IMR-90 (cell line): ENCODE data around the gene LHPP. TPM values are rescaled to one million over a fixed set of nuclear protein-coding genes. Genes with fewer than 3 reads are reported as not detected.

ENCODE experiments used
- ATAC-seq: fragments of 200-7000 bp; cut with Tn5 transposase; 2 replicates; pipeline ENCODE4 v1.9.1; 2020; ENCODE audit warnings: low read depth, mild to moderate bottlenecking, moderate library complexity
- BruUV-seq: library from RNA; stranded (reverse); fragments of 400-500 nt; replicated peaks from 2 replicates; lab custom pipeline; 2021; lab: Mats Ljungman, UMichigan
- CTCF ChIA-PET: fragments of 300-600 bp; formaldehyde crosslinking; extraction: SDS; loops from one replicate; lab custom pipeline; 2021; ENCODE audit warnings: antibody characterized with exemption; lab: Yijun Ruan, JAX
- POLR2A ChIA-PET: fragments of 300-600 bp; sonication (Branson Sonifier 250); formaldehyde crosslinking; loops from one replicate; lab custom pipeline; 2022; ENCODE audit warnings: antibody characterized with exemption; ENCODE audit not compliant: unreplicated experiment; lab: Charles Lee
- DNase-seq: peaks from one replicate; pipeline ENCODE4 v3.0.0; 2013
- H2AFZ ChIP-seq: replicated peaks from 2 replicates; pipeline ENCODE3; 2013; ENCODE audit warnings: low read length, mild to moderate bottlenecking; ENCODE audit not compliant: poor library complexity
- H2AK5ac ChIP-seq: 2 replicates; pipeline ENCODE4 v1.6.1; 2013; ENCODE audit warnings: low read depth, low read length, inconsistent platforms
- H2AK9ac ChIP-seq: replicated peaks from 2 replicates; pipeline ENCODE3; 2013; ENCODE audit warnings: mild to moderate bottlenecking, low read depth, low read length, moderate library complexity; ENCODE audit not compliant: poor library complexity
- H2BK120ac ChIP-seq: 2 replicates; pipeline ENCODE4 v1.6.1; 2013; ENCODE audit warnings: low read depth, low read length, inconsistent platforms
- H2BK15ac ChIP-seq: 3 replicates; pipeline ENCODE4 v1.6.1; 2013; ENCODE audit warnings: low read depth, low read length, inconsistent platforms
- H2BK20ac ChIP-seq: 2 replicates; pipeline ENCODE4 v1.6.1; 2013; ENCODE audit warnings: low read depth, mild to moderate bottlenecking, inconsistent platforms, low read length, moderate library complexity
- H2BK5ac ChIP-seq: 2 replicates; pipeline ENCODE4 v1.6.1; 2013; ENCODE audit warnings: mild to moderate bottlenecking, low read depth, low read length, inconsistent platforms; ENCODE audit not compliant: poor library complexity, severe bottlenecking
- H3K14ac ChIP-seq: replicated peaks from 2 replicates; pipeline ENCODE4 v1.6.1; 2013; ENCODE audit warnings: low read depth, low read length, inconsistent platforms
- H3K18ac ChIP-seq: 2 replicates; pipeline ENCODE4 v1.6.1; 2013; ENCODE audit warnings: low read depth, low read length, control low read depth
- H3K23ac ChIP-seq: 2 replicates; pipeline ENCODE4 v1.6.1; 2013; ENCODE audit warnings: low read depth, low read length, inconsistent platforms
- H3K27ac ChIP-seq: 2 replicates; pipeline ENCODE4 v1.5.1; 2013; ENCODE audit warnings: mild to moderate bottlenecking, control low read depth, low read length; ENCODE audit not compliant: insufficient read depth
- H3K27me3 ChIP-seq: 2 replicates; pipeline ENCODE4 v1.6.1; 2013; ENCODE audit warnings: low read length; ENCODE audit not compliant: control insufficient read depth, insufficient read depth
- H3K36me3 ChIP-seq: 2 replicates; pipeline ENCODE4 v1.6.1; 2013; ENCODE audit warnings: low read length, mixed read lengths; ENCODE audit not compliant: control insufficient read depth, insufficient read depth
- H3K4ac ChIP-seq: 2 replicates; pipeline ENCODE4 v1.6.1; 2013; ENCODE audit warnings: low read depth, low read length, inconsistent platforms
- H3K4me1 ChIP-seq: 2 replicates; pipeline ENCODE4 v1.6.1; 2013; ENCODE audit warnings: low read length, mixed read lengths; ENCODE audit not compliant: control insufficient read depth, insufficient read depth
- H3K4me2 ChIP-seq: 2 replicates; pipeline ENCODE4 v1.6.1; 2013; ENCODE audit warnings: low read depth, mild to moderate bottlenecking, control low read depth, low read length, moderate library complexity
- H3K4me3 ChIP-seq: 2 replicates; pipeline ENCODE4 v1.5.1; 2013; ENCODE audit warnings: low read depth, mild to moderate bottlenecking, control low read depth, low read length, moderate library complexity; ENCODE audit not compliant: insufficient read depth
- H3K56ac ChIP-seq: 2 replicates; pipeline ENCODE4 v1.6.1; 2013; ENCODE audit warnings: low read length, inconsistent platforms; ENCODE audit not compliant: insufficient read depth; ENCODE audit errors: extremely low read depth
- H3K79me1 ChIP-seq, 2 experiments: 2 replicates each; pipeline ENCODE4 v1.6.1; 2013; ENCODE audit warnings: low read length in 2 of 2, inconsistent platforms in 1 of 2, low read depth in 1 of 2
- H3K9ac ChIP-seq: 2 replicates; pipeline ENCODE4 v1.6.1; 2013; ENCODE audit warnings: low read depth, low read length, control low read depth
- H3K9me1 ChIP-seq: 2 replicates; pipeline ENCODE4 v1.6.1; 2013; ENCODE audit warnings: low read length, inconsistent platforms; ENCODE audit not compliant: insufficient read depth
- H3K9me3 ChIP-seq: 2 replicates; pipeline ENCODE4 v1.6.1; 2013; ENCODE audit warnings: low read length; ENCODE audit not compliant: control insufficient read depth, insufficient read depth
- H4K20me1 ChIP-seq: 2 replicates; pipeline ENCODE4 v1.6.1; 2013; ENCODE audit warnings: low read length, inconsistent platforms; ENCODE audit not compliant: insufficient read depth
- H4K5ac ChIP-seq: 2 replicates; pipeline ENCODE4 v1.6.1; 2013; ENCODE audit warnings: mild to moderate bottlenecking, low read depth, low read length, control low read depth
- H4K8ac ChIP-seq, 2 experiments: 2 replicates each; pipeline ENCODE4 v1.6.1; 2013; ENCODE audit warnings: low read depth in 2 of 2, low read length in 2 of 2, control low read depth in 1 of 2, inconsistent platforms in 1 of 2
- H4K91ac ChIP-seq: 2 replicates; pipeline ENCODE4 v1.6.1; 2013; ENCODE audit warnings: low read depth, low read length, inconsistent platforms; ENCODE audit not compliant: insufficient read depth
- FOS ChIP-seq: fragments of 150-350 bp; IDR thresholded peaks from 2 replicates; pipeline ENCODE4 v1.6.1; 2016; ENCODE audit warnings: low read depth, low read length
- MXI1 ChIP-seq: IDR thresholded peaks from 2 replicates; pipeline ENCODE4 v1.6.1; 2012; ENCODE audit warnings: low read depth, mild to moderate bottlenecking, low read length, moderate library complexity, borderline replicate concordance
- POLR2A ChIP-seq: IDR thresholded peaks from 2 replicates; pipeline ENCODE4 v1.6.1; 2012; ENCODE audit warnings: mild to moderate bottlenecking, low read depth, low read length
- RAD21 ChIP-seq: IDR thresholded peaks from 2 replicates; pipeline ENCODE4 v1.6.1; 2012; ENCODE audit warnings: low read length, improper control_type of control experiment
- WGBS, 2 experiments: methylation state at CpG; one replicate each; pipeline versions ENCODE4 v1.1.5 to v1.1.7; 2013; ENCODE audit warnings: missing lambda C conversion rate in 2 of 2; ENCODE audit not compliant: insufficient read length in 1 of 2; ENCODE audit errors: extremely low coverage in 2 of 2; 5-methylcytosine and 5-hydroxymethylcytosine counted together
- dilution Hi-C: fragments of 300-500 bp; cut with HindIII; formaldehyde crosslinking; loops from one replicate; pipeline ENCODE4 v1.14.3; 2018; ENCODE audit warnings: low sequenced_read_pairs; ENCODE audit not compliant: unreplicated experiment
- in situ Hi-C: fragments of 300-500 bp; cut with MboI; formaldehyde crosslinking; loops from 3 replicates; pipeline ENCODE4 v1.14.3; 2019; ENCODE audit warnings: low sequenced_read_pairs, inconsistent platforms, mixed read lengths
- intact Hi-C: fragments of 100-400 bp; cut with micrococcal nuclease; formaldehyde crosslinking; loops from 2 replicates; pipeline ENCODE4 v1.10.0; 2022
- polyA plus RNA-seq, 3 experiments: library from polyadenylated mRNA; depleted of rRNA; stranded (reverse); fragments of >200 nt; gene quantifications; 2 replicates each; pipeline ENCODE4 v1.2.3, GENCODE V29; 2012; ENCODE audit warnings: low replicate concordance in 1 of 3
- total RNA-seq: library from RNA; depleted of rRNA; stranded (reverse); fragments of >200 nt; gene quantifications from 2 replicates; pipeline ENCODE4 v1.2.3, GENCODE V29; 2012
- TF ChIP-seq, protein P1 (sequence below): fragments of 150-350 bp; IDR thresholded peaks from 2 replicates; pipeline ENCODE4 v1.6.1; 2016; ENCODE audit warnings: low read depth, mild to moderate bottlenecking, low read length, moderate library complexity, borderline replicate concordance

Gene LHPP
- total and polyA plus RNA-seq, 2 of the 4 experiments (the other 2 are of a cell fraction), result 2.7 to 8.3 TPM

DNA sequence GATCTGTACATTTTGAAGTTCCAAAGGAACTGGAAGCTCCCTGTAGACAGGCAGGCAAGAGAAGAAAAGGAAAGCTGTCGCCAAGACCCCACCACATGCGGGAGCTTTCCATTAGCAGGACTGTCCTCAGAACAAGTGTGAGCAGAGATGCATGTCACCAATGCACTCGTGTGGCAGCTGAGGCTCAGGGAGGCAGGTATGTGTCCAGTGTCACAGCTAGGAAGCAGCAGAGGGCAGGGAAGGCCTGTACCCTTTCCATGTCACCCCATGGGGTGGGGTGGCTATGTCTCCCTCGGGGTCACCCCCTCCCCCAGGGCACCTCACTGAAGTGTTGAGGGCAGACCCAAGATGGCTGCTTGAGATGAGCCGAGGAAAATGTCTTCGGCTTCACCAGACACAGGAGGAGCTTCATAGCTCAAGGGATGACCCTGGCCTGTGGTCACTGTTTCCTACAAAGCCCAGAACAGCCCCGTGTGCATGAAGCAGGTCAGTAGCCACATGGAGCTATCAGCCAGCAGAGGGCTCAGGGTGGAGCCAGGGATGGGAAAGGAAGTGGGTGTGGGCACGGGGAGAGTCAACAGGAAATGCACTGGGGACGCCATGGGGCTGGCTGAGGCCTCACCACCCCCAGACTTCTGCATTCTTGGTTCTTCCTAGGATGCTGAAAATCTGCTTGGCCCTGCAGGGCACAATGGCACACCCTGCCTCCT lies 186.0 kb downstream of the LHPP start:
- Histone ChIP-seq H2AFZ (peak overlapping the region; percentile 82), H2BK20ac (no peak overlapping the region), H3K27me3 (no peaks in the 10 kb centered on the region), H2BK5ac (peak overlapping the region; percentile 28), H2BK120ac (0 out of 2 replicates have a peak overlapping the region, but pooled peaks have one; percentile 14), H3K9ac (no peak overlapping the region), H3K36me3 (no peaks in the 10 kb centered on the region), H3K4me1 (peaks cover 27% of the 10 kb centered on the region), H3K27ac (no peak overlapping the region), H2AK9ac (peak overlapping the region; percentile 57), H4K8ac (peak overlapping the region in 1 of 2 experiments; percentile 79; a peak in 3 of 4 replicates), H4K91ac (peak overlapping the region; percentile 47; the same call in 1 of the 2 replicates), H3K9me1 (peaks cover 33% of the 10 kb centered on the region), H3K79me1 (peaks cover 20 to 30% of the 10 kb centered on the region in 2 experiments; a peak in 3 of 4 replicates), H3K4ac (peak overlapping the region; percentile 64), H3K14ac (peak overlapping the region; percentile 36), H4K5ac (peak overlapping the region; percentile 24; the same call in 1 of the 2 replicates), H4K20me1 (no peaks in the 10 kb centered on the region; the same call in 1 of the 2 replicates), H3K9me3 (no peaks in the 10 kb centered on the region), H3K18ac (no peak overlapping the region), H3K4me2 (no peak overlapping the region), H2AK5ac (peak overlapping the region; percentile 91), H3K56ac (no peak overlapping the region), H3K23ac (0 out of 2 replicates have a peak overlapping the region, but pooled peaks have one; percentile 33), H3K4me3 (no peak overlapping the region), H2BK15ac (no peak overlapping the region)
- TF ChIP-seq FOS (no peak), POLR2A (no peak), RAD21 (no peak), MXI1 (no peak)
- TF ChIP-seq, protein P1, sequence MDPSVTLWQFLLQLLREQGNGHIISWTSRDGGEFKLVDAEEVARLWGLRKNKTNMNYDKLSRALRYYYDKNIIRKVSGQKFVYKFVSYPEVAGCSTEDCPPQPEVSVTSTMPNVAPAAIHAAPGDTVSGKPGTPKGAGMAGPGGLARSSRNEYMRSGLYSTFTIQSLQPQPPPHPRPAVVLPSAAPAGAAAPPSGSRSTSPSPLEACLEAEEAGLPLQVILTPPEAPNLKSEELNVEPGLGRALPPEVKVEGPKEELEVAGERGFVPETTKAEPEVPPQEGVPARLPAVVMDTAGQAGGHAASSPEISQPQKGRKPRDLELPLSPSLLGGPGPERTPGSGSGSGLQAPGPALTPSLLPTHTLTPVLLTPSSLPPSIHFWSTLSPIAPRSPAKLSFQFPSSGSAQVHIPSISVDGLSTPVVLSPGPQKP, result no peak
- intact Hi-C loops, result loop anchor here (5.0 kb wide), 1 partner anchor 95 kb away; the partner anchor contains the start of gene FAM53B
- ChIA-PET POLR2A (no interaction called here), CTCF (no interaction called here)
- dilution Hi-C loops, result no loop called here
- ATAC-seq (peak; percentile 13), DNase-seq (peak; percentile 20)
- 100% methylated on average over 1 of the region's 9 CpGs; no CpG with 5 or more reads in 1 of the 2 experiments for WGBS, 2 experiments
- BruUV-seq, result no TSS peak
- in situ Hi-C loops, result no loop called here
